Lower leg skin (tissue), 3 donors: ENCODE measurements around the gene RHOA.

Experiments
- CTCF ChIP-seq, 3 donors: fragments of 450-650 bp; IDR thresholded peaks; one replicate each; pipeline ENCODE4 v1.5.1; 2016; ENCODE audit warnings: antibody characterized with exemption in 3 of 3, mild to moderate bottlenecking in 3 of 3, moderate library complexity in 2 of 3
- POLR2A ChIP-seq, 2 donors: fragments of 450-650 bp; IDR thresholded peaks; one replicate each; pipeline ENCODE4 v1.6.1; 2016 to 2017; ENCODE audit warnings: antibody characterized with exemption in 2 of 2, mild to moderate bottlenecking in 1 of 2, moderate library complexity in 1 of 2

DNA sequence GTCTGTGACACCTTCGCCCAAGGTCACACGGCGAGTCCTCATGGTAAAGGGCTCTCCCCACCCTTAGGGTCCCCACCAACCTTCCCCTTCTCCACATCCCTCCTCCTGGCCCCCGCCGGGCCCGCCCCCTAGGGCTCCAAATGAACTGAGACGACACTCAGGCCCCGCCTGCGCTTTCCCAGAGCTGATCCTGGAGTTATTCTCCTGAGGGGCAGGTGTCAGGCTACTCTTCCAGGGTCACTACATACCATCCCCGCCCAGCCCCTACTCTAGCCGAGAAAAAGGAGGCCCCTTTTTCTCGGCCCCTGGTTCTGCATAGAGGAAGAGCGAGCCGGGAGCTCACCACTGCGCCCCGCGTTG, 72.2 kb downstream of the RHOA start:
- TF ChIP-seq CTCF (IDR thresholded peaks at IDR 0.05) (no peak), POLR2A (IDR thresholded peaks at IDR 0.05) (no peak)
